H1 (cell line): ENCODE measurements around the gene STAT1. TPM values are rescaled to one million over a fixed set of nuclear protein-coding genes. Genes with fewer than 3 reads are reported as not detected.

ENCODE experiments used
- CTCF ChIA-PET: fragments of 300-600 bp; sonication (Branson Sonifier 250); formaldehyde crosslinking; loops from one replicate; lab custom pipeline; 2021; ENCODE audit not compliant: partially characterized antibody; lab: Charles Lee
- POLR2A ChIA-PET: fragments of 300-600 bp; sonication (Branson Sonifier 250); formaldehyde crosslinking; loops from one replicate; lab custom pipeline; 2021; ENCODE audit warnings: inconsistent platforms; ENCODE audit not compliant: partially characterized antibody; lab: Charles Lee
- DNase-seq, 2 experiments: peaks; one replicate each; pipeline versions ENCODE4 v3.0.0 to v3.0.0-alpha.2; 2010 to 2022; ENCODE audit warnings: low spot score in 2 of 2, low read depth in 1 of 2, mixed read lengths in 1 of 2
- FAIRE-seq: peaks from 2 replicates; lab custom pipeline; 2011; peaks lifted over from hg19 to GRCh38; lab: Jason Lieb, UNC
- H2AFZ ChIP-seq: 2 replicates; pipeline ENCODE4 v1.8.1; 2012; ENCODE audit warnings: low read length, inconsistent platforms
- H2AK5ac ChIP-seq: 2 replicates; pipeline ENCODE4 v1.6.1; 2013; ENCODE audit warnings: low read depth, low read length
- H2BK120ac ChIP-seq: replicated peaks from 2 replicates; pipeline ENCODE3; 2013; ENCODE audit warnings: low read depth, low read length, inconsistent platforms
- H2BK12ac ChIP-seq: 2 replicates; pipeline ENCODE4 v1.6.1; 2013; ENCODE audit warnings: low read depth, low read length
- H2BK15ac ChIP-seq: 2 replicates; pipeline ENCODE4 v1.6.1; 2013; ENCODE audit warnings: low read length
- H2BK20ac ChIP-seq: 2 replicates; pipeline ENCODE4 v1.6.1; 2013; ENCODE audit warnings: low read length
- H2BK5ac ChIP-seq: 2 replicates; pipeline ENCODE4 v1.6.1; 2013; ENCODE audit warnings: low read depth, low read length
- H3K14ac ChIP-seq: 2 replicates; pipeline ENCODE4 v1.6.1; 2013; ENCODE audit warnings: inconsistent platforms; ENCODE audit not compliant: insufficient read length
- H3K18ac ChIP-seq: 2 replicates; pipeline ENCODE4 v1.6.1; 2013; ENCODE audit warnings: low read length; ENCODE audit errors: extremely low read depth
- H3K23ac ChIP-seq: 2 replicates; pipeline ENCODE4 v1.6.1; 2013; ENCODE audit warnings: inconsistent platforms; ENCODE audit not compliant: insufficient read length
- H3K23me2 ChIP-seq: 2 replicates; pipeline ENCODE4 v1.6.1; 2013; ENCODE audit warnings: low read depth, low read length
- H3K27ac ChIP-seq: 2 replicates; pipeline ENCODE4 v1.6.1; 2011; ENCODE audit warnings: low read depth, low read length, inconsistent platforms
- H3K27me3 ChIP-seq, 4 experiments: replicated peaks in 1 of 4; 1 replicate in 1 of 4; 2 replicates in 3 of 4; pipeline versions ENCODE4 v1.6.1 to v1.8.1; 2011 to 2013; ENCODE audit warnings: low read length in 3 of 4, mild to moderate bottlenecking in 3 of 4, inconsistent platforms in 2 of 4, mixed read lengths in 2 of 4, moderate library complexity in 1 of 4; ENCODE audit not compliant: control insufficient read depth in 3 of 4, insufficient read depth in 3 of 4; ENCODE audit errors: extremely low read depth in 1 of 4
- H3K36me3 ChIP-seq, 4 experiments: 2 replicates each; pipeline versions ENCODE4 v1.6.1 to v1.8.1; 2011 to 2013; ENCODE audit warnings: mild to moderate bottlenecking in 4 of 4, low read length in 3 of 4, moderate library complexity in 2 of 4, control low read depth in 1 of 4, inconsistent platforms in 1 of 4; ENCODE audit not compliant: insufficient read depth in 4 of 4, control insufficient read depth in 2 of 4
- H3K4ac ChIP-seq: replicated peaks from 2 replicates; pipeline ENCODE3; 2013; ENCODE audit warnings: low read length, low read depth, mixed read lengths, inconsistent platforms; ENCODE audit not compliant: insufficient read length
- H3K4me1 ChIP-seq, 4 experiments: replicated peaks in 1 of 4; 1 replicate in 1 of 4; 2 replicates in 3 of 4; pipeline versions ENCODE4 v1.6.1 to v1.8.1; 2011 to 2013; ENCODE audit warnings: low read length in 3 of 4, inconsistent platforms in 2 of 4, mixed read lengths in 1 of 4; ENCODE audit not compliant: insufficient read depth in 4 of 4, control insufficient read depth in 3 of 4
- H3K4me2 ChIP-seq, 2 experiments: 2 replicates each; pipeline versions ENCODE4 v1.6.1 to v1.8.1; 2011 to 2013; ENCODE audit warnings: low read depth in 2 of 2, low read length in 2 of 2, control low read depth in 1 of 2, inconsistent platforms in 1 of 2, mild to moderate bottlenecking in 1 of 2; ENCODE audit not compliant: insufficient read depth in 1 of 2
- H3K4me3 ChIP-seq, 4 experiments: fragments of 200-600, 300-600 bp in 1 of 4; sonication (generic), shearing (Covaris generic), sonication (Bioruptor Twin) in 1 of 4; 2 replicates each; pipeline versions ENCODE4 v1.5.1 to v1.8.1; 2011 to 2016; ENCODE audit warnings: low read length in 4 of 4, low read depth in 3 of 4, control low read depth in 2 of 4, inconsistent platforms in 2 of 4, mild to moderate bottlenecking in 2 of 4, mixed read lengths in 1 of 4, moderate library complexity in 1 of 4; ENCODE audit not compliant: insufficient read depth in 2 of 4; ENCODE audit errors: extremely low read depth in 1 of 4
- H3K56ac ChIP-seq: replicated peaks from 2 replicates; pipeline ENCODE3; 2013; ENCODE audit warnings: low read depth, mild to moderate bottlenecking, mixed read lengths, low read length, inconsistent platforms; ENCODE audit not compliant: insufficient read length
- H3K79me1 ChIP-seq: 2 replicates; pipeline ENCODE4 v1.6.1; 2013; ENCODE audit warnings: low read depth, low read length, control low read depth
- H3K79me2 ChIP-seq, 2 experiments: 2 replicates each; pipeline versions ENCODE4 v1.6.1 to v1.8.1; 2012 to 2013; ENCODE audit warnings: low read length in 2 of 2, mild to moderate bottlenecking in 2 of 2, inconsistent platforms in 1 of 2; ENCODE audit not compliant: insufficient read depth in 2 of 2, control insufficient read depth in 1 of 2
- H3K9ac ChIP-seq, 4 experiments: replicated peaks in 1 of 4; 1 replicate in 1 of 4; 2 replicates in 3 of 4; pipeline versions ENCODE4 v1.6.1 to v1.8.1; 2011 to 2013; ENCODE audit warnings: low read depth in 3 of 4, low read length in 3 of 4, control low read depth in 2 of 4, mild to moderate bottlenecking in 2 of 4, moderate library complexity in 2 of 4, inconsistent platforms in 1 of 4; ENCODE audit errors: extremely low read depth in 1 of 4
- H3K9me3 ChIP-seq, 2 experiments: 2 replicates each; pipeline versions ENCODE4 v1.6.1 to v1.8.1; 2012 to 2013; ENCODE audit warnings: mild to moderate bottlenecking in 2 of 2, moderate library complexity in 2 of 2, control low read depth in 1 of 2, inconsistent platforms in 1 of 2, low read depth in 1 of 2, low read length in 1 of 2, mixed read lengths in 1 of 2; ENCODE audit not compliant: insufficient read depth in 2 of 2
- H4K20me1 ChIP-seq, 2 experiments: replicated peaks in 1 of 2; 2 replicates each; pipeline versions ENCODE3 to v1.8.1; 2011 to 2013; ENCODE audit warnings: inconsistent platforms in 2 of 2, low read length in 2 of 2, mild to moderate bottlenecking in 1 of 2; ENCODE audit not compliant: insufficient read depth in 2 of 2, control insufficient read depth in 1 of 2
- H4K5ac ChIP-seq: 2 replicates; pipeline ENCODE4 v1.6.1; 2013; ENCODE audit warnings: low read length, low read depth, mixed read lengths, inconsistent platforms; ENCODE audit not compliant: insufficient read length
- H4K8ac ChIP-seq: 2 replicates; pipeline ENCODE4 v1.8.0; 2013; ENCODE audit warnings: mild to moderate bottlenecking, moderate library complexity, low read length, inconsistent platforms; ENCODE audit not compliant: insufficient read depth; ENCODE audit errors: extremely low read depth
- H4K91ac ChIP-seq: replicated peaks from 2 replicates; pipeline ENCODE3; 2013; ENCODE audit warnings: low read length, mixed read lengths, inconsistent platforms; ENCODE audit not compliant: insufficient read length
- BACH1 ChIP-seq: IDR thresholded peaks from 2 replicates; pipeline ENCODE4 v1.6.1; 2012; ENCODE audit warnings: low read length, improper control_type of control experiment
- MAFK ChIP-seq: IDR thresholded peaks from 2 replicates; pipeline ENCODE4 v1.6.1; 2012; ENCODE audit warnings: low read depth, mild to moderate bottlenecking, improper control_type of control experiment, low read length
- WGBS, 2 experiments: shearing (Covaris generic) in 1 of 2; methylation state at CpG; one replicate each; pipeline versions ENCODE4 v1.1.6 to v1.1.7; 2013 to 2015; ENCODE audit warnings: low lambda C conversion rate in 2 of 2, mixed read lengths in 2 of 2, inconsistent platforms in 1 of 2, low coverage in 1 of 2, missing lambda C conversion rate in 1 of 2; ENCODE audit not compliant: insufficient replicate concordance in 2 of 2, insufficient coverage in 1 of 2, insufficient read length in 1 of 2; ENCODE audit errors: extremely low coverage in 1 of 2, missing lambda C conversion rate in 1 of 2; 5-methylcytosine and 5-hydroxymethylcytosine counted together
- polyA plus RNA-seq, 7 experiments: library from polyadenylated mRNA; depleted of rRNA in 3 of 7; stranded (reverse) in 5 of 7; unstranded in 2 of 7; fragments of >200 nt in 5 of 7; fragments of 200-250 nt in 2 of 7; gene quantifications; 1 replicate in 5 of 7; 2 replicates in 1 of 7; 4 replicates in 1 of 7; pipeline versions ENCODE4 v1.2.1 to v1.2.3, GENCODE V29; 2011 to 2013; ENCODE audit warnings: missing spikeins in 2 of 7, mixed read lengths in 2 of 7
- total RNA-seq: library from RNA; stranded (reverse); fragmentation: NEBNext Ultra II Directional; extraction: Animal tissue kit (Norgen Biotek cat#: 25700); gene quantifications from 2 replicates; pipeline ENCODE4 v1.2.1, GENCODE V29; 2021

The STAT1 gene
- total and polyA plus RNA-seq, 2 of the 8 experiments (the other 6 are each of a cell fraction or from before 2014, with no cell fraction given): 20.3 to 43.0 TPM

- Histone ChIP-seq H2AK5ac (no peak overlapping the region), H3K23me2 (no peaks in the 10 kb centered on the region), H4K91ac (no peak overlapping the region), H3K79me1 (no peaks in the 10 kb centered on the region), H2AFZ (no peak overlapping the region), H2BK20ac (no peak overlapping the region), H2BK15ac (no peak overlapping the region), H3K27me3 (no peaks in the 10 kb centered on the region), H3K23ac (no peak overlapping the region), H3K56ac (no peak overlapping the region), H3K27ac (no peak overlapping the region), H2BK12ac (no peak overlapping the region), H3K14ac (no peak overlapping the region), H3K9me3 (no peaks in the 10 kb centered on the region), H3K36me3 (peaks cover 27 to 84% (median 66%) of the 10 kb centered on the region in 4 experiments), H2BK120ac (no peak overlapping the region), H3K18ac (no peak overlapping the region), H4K5ac (no peak overlapping the region), H3K9ac (no peak overlapping the region), H4K20me1 (peaks cover 0 to 4% of the 10 kb centered on the region in 2 experiments), H4K8ac (no peak overlapping the region), H3K79me2 (no peaks in the 10 kb centered on the region), H3K4me3 (no peak overlapping the region), H3K4me2 (no peak overlapping the region), H2BK5ac (no peak overlapping the region), H3K4me1 (no peaks in the 10 kb centered on the region), H3K4ac (no peak overlapping the region)
- WGBS, 2 experiments: 91% methylated on average over 8 of the region's 8 CpGs; no CpG with 5 or more reads in 1 of the 2 experiments
- POLR2A ChIA-PET: interaction anchor here (0.7 kb wide), 1 partner anchor 19 kb away, joined by 3 read pairs; no protein-coding TSS in a partner anchor
- DNase-seq: no peak
- CTCF ChIA-PET: interaction anchor here (1.3 to 1.8 kb wide), 2 partner anchors 132 to 201 kb away, joined by 3 to 4 read pairs; no protein-coding TSS in a partner anchor
- FAIRE-seq: no peak
- TF ChIP-seq BACH1 (no peak), MAFK (peak; percentile 98)
Observed at GRCh38 chr2:190982262-190983034, 31.5 kb downstream of the STAT1 start.
